Cardiac muscle cell (in vitro differentiated cells and primary cell): ENCODE data around the gene TSPAN9. TPM values are rescaled to one million over a fixed set of nuclear protein-coding genes. Genes with fewer than 3 reads are reported as not detected.

Experiments
- DNase-seq, 2 donors: peaks; one replicate each; pipeline versions ENCODE4 v3.0.0 to v3.0.0-alpha.2; 2010 to 2017; ENCODE audit warnings: low read depth in 1 of 2, low spot score in 1 of 2
- H3K27ac ChIP-seq: fragments of 200-600 bp; sonication (generic); 2 replicates; pipeline ENCODE4 v1.5.1; 2016
- H3K27me3 ChIP-seq: fragments of 200-600 bp; sonication (generic); 2 replicates; pipeline ENCODE4 v1.6.0; 2016; ENCODE audit warnings: control low read depth
- H3K36me3 ChIP-seq: fragments of 200-600 bp; sonication (generic); 2 replicates; pipeline ENCODE4 v1.5.1; 2016; ENCODE audit warnings: control low read depth
- H3K4me1 ChIP-seq: fragments of 200-600 bp; sonication (generic); 2 replicates; pipeline ENCODE4 v1.8.1; 2017; ENCODE audit warnings: low read depth, mild to moderate bottlenecking, mixed run types
- H3K4me3 ChIP-seq: fragments of 200-600 bp; sonication (generic); 2 replicates; pipeline ENCODE4 v1.5.1; 2016; ENCODE audit warnings: mild to moderate bottlenecking
- H3K9me3 ChIP-seq: fragments of 200-600 bp; sonication (generic); 2 replicates; pipeline ENCODE4 v1.5.1; 2017; ENCODE audit warnings: low read depth, mild to moderate bottlenecking, control low read depth
- CTCF ChIP-seq: IDR thresholded peaks from 2 replicates; pipeline ENCODE4 v1.5.1; 2012; ENCODE audit warnings: low read depth, mild to moderate bottlenecking, low read length
- polyA plus RNA-seq: library from polyadenylated mRNA; unstranded; fragments of >200 nt; fragmentation: Nextera tagmentation; extraction: Ambion mirVana; gene quantifications from 2 replicates; pipeline ENCODE4 v1.2.1, GENCODE V29; 2016
- total RNA-seq: library from RNA; depleted of rRNA; stranded (reverse); fragments of >200 nt; gene quantifications from 2 replicates; pipeline ENCODE4 v1.2.3, GENCODE V29; 2016

TSPAN9 gene
- total and polyA plus RNA-seq, 2 experiments from 2014 or later, result 13.3 to 199 TPM

DNA sequence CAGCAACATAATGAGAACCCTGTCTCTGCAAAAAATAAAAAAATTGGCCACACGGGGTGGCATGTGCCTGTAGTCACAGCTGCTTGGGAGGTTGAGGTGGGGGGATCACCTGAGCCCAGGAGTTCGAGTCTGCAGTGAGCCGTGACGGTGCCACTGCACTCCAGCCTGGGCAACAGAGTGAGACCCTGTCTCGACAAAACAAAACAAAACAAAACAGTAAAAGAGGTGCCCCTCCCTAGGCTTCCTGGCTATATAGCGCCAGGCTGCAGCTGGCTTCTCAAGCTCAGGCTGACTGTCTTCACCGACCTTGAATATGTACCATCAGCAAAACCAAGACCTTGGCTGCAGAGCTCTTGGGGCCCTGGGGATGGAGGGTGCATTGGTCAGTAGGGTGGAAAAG, 29.4 kb downstream of the TSPAN9 start:
- Histone ChIP-seq H3K27me3 (no peaks in the 10 kb centered on the region), H3K36me3 (no peaks in the 10 kb centered on the region), H3K9me3 (no peaks in the 10 kb centered on the region), H3K4me1 (peaks cover 17% of the 10 kb centered on the region), H3K27ac (no peak overlapping the region), H3K4me3 (no peak overlapping the region)
- TF ChIP-seq CTCF, result no peak
- DNase-seq, result no peak

DNA sequence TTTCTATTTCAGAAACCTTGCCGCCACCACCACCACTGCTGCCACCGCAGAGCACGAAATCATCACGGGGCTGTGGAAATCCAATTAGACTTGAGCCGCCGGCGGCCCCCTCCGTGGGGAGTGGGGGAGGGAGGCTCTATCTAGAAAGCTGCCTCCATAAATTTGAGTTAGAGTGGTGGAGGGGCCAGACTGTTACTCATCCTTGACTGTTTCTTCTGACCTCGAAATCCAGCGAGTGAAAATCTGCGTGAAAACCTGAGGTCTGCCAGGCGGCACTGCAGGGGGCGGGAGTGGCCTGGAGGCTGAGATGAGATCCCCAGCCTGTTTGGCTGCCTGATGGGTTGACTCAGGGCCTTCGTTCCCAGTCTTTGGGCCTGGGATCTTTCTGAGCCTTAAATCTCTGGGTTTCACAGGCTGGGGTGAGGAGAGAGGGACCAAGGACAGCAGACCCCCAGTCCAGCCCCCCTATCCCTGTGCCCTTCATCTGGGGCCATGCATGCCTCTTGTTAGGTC, 29.9 kb downstream of the TSPAN9 start:
- H3K9me3 ChIP-seq, result no peaks in the 10 kb centered on the region
- peak in 1 of 2 donors; percentile 56 for DNase-seq
- H3K27ac ChIP-seq, result no peak overlapping the region
- no peak for TF ChIP-seq CTCF
- H3K4me1 ChIP-seq, result peaks cover 17% of the 10 kb centered on the region
- H3K36me3 ChIP-seq, result no peaks in the 10 kb centered on the region
- H3K27me3 ChIP-seq, result no peaks in the 10 kb centered on the region
- H3K4me3 ChIP-seq, result no peak overlapping the region

- no peaks in the 10 kb centered on the region for H3K36me3 ChIP-seq
- DNase-seq, result no peak
- no peaks in the 10 kb centered on the region for H3K27me3 ChIP-seq
- no peak for TF ChIP-seq CTCF
- H3K4me3 ChIP-seq, result no peak overlapping the region
- H3K4me1 ChIP-seq, result peaks cover 16% of the 10 kb centered on the region
- H3K9me3 ChIP-seq, result no peaks in the 10 kb centered on the region
- H3K27ac ChIP-seq, result no peak overlapping the region
Observed at GRCh38 chr12:3107954-3108353, 30.8 kb downstream of the TSPAN9 start.

DNA sequence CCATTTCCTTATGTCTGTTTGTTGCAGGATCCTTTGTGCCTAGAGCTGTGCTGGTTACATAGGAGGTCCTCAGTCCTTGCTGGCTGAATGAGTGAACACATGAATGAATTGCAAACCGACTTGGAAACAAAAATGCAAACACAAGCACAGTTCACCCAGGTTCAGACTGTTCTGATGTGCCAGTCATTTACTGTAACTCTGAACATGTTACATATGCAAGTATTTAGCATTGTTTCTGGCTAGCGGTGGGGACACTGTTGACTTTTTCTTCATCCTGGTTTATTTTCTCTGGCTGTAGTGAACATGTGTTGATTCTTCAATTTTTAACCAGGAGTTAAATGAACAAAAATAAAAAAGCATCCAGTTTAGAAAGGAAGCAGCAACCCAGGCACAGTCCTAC, 33.4 kb downstream of the TSPAN9 start:
- no peak for DNase-seq
- H3K4me1 ChIP-seq, result peaks cover 9% of the 10 kb centered on the region
- H3K27me3 ChIP-seq, result no peaks in the 10 kb centered on the region
- no peak overlapping the region for H3K4me3 ChIP-seq
- H3K9me3 ChIP-seq, result no peaks in the 10 kb centered on the region
- no peak overlapping the region for H3K27ac ChIP-seq
- TF ChIP-seq CTCF, result no peak
- H3K36me3 ChIP-seq, result no peaks in the 10 kb centered on the region

DNA sequence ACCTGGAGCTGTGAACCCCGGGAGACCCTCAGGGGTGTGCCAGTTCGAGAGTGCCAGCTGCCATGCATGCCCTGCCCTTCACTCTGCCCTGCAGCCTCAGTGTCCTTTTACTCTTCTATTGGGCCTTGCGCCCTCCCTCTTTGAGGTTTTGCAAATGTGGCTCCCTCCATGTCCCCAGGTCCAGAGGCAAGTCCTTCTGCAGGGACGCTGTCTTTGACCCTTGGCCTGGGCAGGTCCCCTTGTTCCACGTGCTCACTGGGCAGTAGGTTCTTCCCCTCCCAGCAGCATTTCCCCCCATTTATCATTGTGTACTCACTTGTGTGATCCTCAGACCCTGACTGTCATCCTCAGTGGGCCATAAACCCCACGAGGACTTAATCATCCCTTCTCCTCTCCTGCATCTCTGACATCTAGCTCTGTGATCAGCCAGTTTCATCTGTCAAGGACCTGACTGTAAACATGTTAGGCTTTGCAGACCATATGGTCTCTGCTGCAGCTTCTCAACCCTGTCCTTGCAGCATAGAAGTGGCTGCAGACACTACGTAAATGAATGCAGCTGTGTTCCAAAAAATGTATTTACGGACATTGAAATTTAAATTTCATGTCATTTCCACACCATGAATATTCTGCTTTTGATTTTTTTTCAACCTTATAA, 36.6 kb downstream of the TSPAN9 start:
- Histone ChIP-seq H3K36me3 (no peaks in the 10 kb centered on the region), H3K27ac (no peak overlapping the region), H3K9me3 (no peaks in the 10 kb centered on the region), H3K4me1 (no peaks in the 10 kb centered on the region), H3K4me3 (no peak overlapping the region), H3K27me3 (no peaks in the 10 kb centered on the region)
- TF ChIP-seq CTCF, result no peak
- DNase-seq, result no peak

GRCh38 chr12:3114671-3115070, 37.5 kb downstream of the TSPAN9 start:
- no peak for DNase-seq
- H3K9me3 ChIP-seq, result no peaks in the 10 kb centered on the region
- no peak for TF ChIP-seq CTCF
- no peaks in the 10 kb centered on the region for H3K36me3 ChIP-seq
- H3K27ac ChIP-seq, result no peak overlapping the region
- H3K27me3 ChIP-seq, result no peaks in the 10 kb centered on the region
- H3K4me1 ChIP-seq, result no peaks in the 10 kb centered on the region
- H3K4me3 ChIP-seq, result no peak overlapping the region
